MCF 10A (cell line): ENCODE measurements around the gene KRT80. TPM values are rescaled to one million over a fixed set of nuclear protein-coding genes. Genes with fewer than 3 reads are reported as not detected.

Source experiments
- BruUV-seq: library from RNA; stranded (reverse); fragments of 400-500 nt; replicated peaks from 2 replicates; lab custom pipeline; 2021; lab: Mats Ljungman, UMichigan
- CTCF ChIA-PET: fragments of 300-600 bp; sonication (Branson Sonifier 250); formaldehyde crosslinking; extraction: SDS; loops from one replicate; lab custom pipeline; 2021; ENCODE audit warnings: antibody characterized with exemption, inconsistent platforms; lab: Yijun Ruan, JAX
- POLR2A ChIA-PET: fragments of 300-600, 350-650 bp; sonication (Branson Sonifier 250); formaldehyde crosslinking; extraction: SDS; loops from one replicate; lab custom pipeline; 2020; ENCODE audit warnings: antibody characterized with exemption, inconsistent platforms; lab: Yijun Ruan, JAX
- DNase-seq: peaks from one replicate; pipeline ENCODE4 v3.0.0-alpha.2; 2018; ENCODE audit not compliant: unreplicated experiment
- H3K27ac Mint-ChIP-seq: one replicate; pipeline ENCODE4 v1.8.0; 2022; ENCODE audit warnings: mild to moderate bottlenecking, low read depth, mixed read lengths; ENCODE audit not compliant: unreplicated experiment
- H3K27me3 Mint-ChIP-seq: one replicate; pipeline ENCODE4 v1.8.0; 2022; ENCODE audit warnings: mixed read lengths; ENCODE audit not compliant: insufficient read depth, unreplicated experiment
- H3K36me3 Mint-ChIP-seq: one replicate; pipeline ENCODE4 v1.8.0; 2022; ENCODE audit warnings: mild to moderate bottlenecking, moderate library complexity, mixed read lengths; ENCODE audit not compliant: insufficient read depth, unreplicated experiment
- H3K4me1 Mint-ChIP-seq: one replicate; pipeline ENCODE4 v1.8.0; 2022; ENCODE audit warnings: mixed read lengths; ENCODE audit not compliant: insufficient read depth, unreplicated experiment
- H3K4me3 Mint-ChIP-seq: one replicate; pipeline ENCODE4 v1.8.0; 2022; ENCODE audit warnings: mild to moderate bottlenecking, moderate library complexity, mixed read lengths; ENCODE audit not compliant: unreplicated experiment
- H3K9me3 Mint-ChIP-seq: one replicate; pipeline ENCODE4 v1.8.0; 2022; ENCODE audit warnings: mixed read lengths; ENCODE audit not compliant: unreplicated experiment
- intact Hi-C: fragments of 100-400 bp; cut with micrococcal nuclease; formaldehyde crosslinking; loops from 2 replicates; pipeline ENCODE4 v1.14.1; 2022
- total RNA-seq: library from RNA; stranded (reverse); gene quantifications from 2 replicates; pipeline ENCODE4 v1.2.3, GENCODE V29; 2022
- TF ChIP-seq, protein P1 (sequence below): fragments of 200-600 bp; IDR thresholded peaks from one replicate; pipeline ENCODE4 v1.8.0; 2022; ENCODE audit warnings: antibody characterized with exemption, mild to moderate bottlenecking; ENCODE audit not compliant: unreplicated experiment

The KRT80 gene
- total RNA-seq, 1 experiment from 2014 or later = 27.4 TPM

DNA sequence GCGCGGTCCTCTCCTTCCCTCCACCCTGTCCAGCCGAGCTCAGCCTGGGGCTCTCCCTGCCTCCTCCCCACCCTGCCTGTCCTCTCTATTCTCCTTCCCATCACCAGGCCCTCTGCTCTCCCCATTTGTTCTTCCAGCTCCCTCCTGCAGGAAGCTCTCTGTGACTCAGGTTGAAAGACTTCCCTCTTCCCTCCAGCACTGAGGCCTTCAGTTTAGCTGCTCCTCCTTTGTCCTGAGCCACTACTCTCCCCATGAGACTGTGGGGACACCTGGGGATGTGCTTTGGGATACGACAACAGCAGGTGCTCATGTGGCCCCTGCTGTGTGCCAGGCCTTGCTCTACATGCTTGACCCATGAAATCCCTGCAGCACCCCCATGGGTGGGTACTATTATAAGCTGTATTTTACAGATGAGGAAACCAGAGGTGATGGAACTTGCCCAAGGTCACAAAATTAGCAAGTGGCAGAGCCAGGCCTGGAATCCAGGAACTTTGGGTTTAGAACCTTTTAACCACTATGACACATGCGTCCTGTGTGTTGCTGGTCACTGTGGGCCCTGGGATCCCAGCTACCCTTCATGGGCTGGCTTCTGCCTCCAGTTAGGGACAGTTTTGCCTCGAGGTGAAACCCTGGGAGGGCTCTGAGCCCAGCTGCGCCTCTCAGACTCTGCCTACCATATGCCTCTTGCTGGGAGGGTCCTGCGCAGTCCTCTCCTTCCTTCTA is 5.5 kb downstream of the KRT80 start:
- DNase-seq = peak; percentile 87

DNA sequence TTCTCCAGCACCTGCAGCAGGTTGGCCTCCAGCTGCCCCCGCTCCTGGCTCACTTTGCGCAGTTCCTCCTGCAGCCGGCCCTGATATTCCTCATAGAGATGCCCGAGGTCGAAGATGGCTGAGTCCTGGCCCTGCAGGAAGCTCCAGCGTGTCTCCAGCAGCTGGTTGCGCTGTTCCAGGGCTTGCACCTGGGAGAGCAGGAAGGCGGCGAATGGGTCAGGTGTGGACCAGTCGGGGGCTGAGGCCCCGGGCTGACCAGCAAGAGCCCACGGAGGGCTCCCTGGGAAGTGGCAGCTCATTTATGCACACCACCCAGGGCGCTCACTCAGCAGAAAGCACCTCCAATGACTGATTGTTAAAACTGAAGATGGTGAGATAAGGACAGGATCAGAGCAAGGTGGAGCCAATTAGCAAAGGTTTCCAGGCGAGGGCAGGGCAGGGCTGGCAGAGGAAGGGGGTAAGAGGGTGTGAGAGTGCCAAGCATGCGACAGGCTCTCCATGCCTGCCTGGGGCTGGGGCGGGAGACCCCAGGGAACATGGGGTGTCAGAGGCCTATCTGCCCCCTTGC is 6.3 kb downstream of the KRT80 start:
- TF ChIP-seq, protein P1, sequence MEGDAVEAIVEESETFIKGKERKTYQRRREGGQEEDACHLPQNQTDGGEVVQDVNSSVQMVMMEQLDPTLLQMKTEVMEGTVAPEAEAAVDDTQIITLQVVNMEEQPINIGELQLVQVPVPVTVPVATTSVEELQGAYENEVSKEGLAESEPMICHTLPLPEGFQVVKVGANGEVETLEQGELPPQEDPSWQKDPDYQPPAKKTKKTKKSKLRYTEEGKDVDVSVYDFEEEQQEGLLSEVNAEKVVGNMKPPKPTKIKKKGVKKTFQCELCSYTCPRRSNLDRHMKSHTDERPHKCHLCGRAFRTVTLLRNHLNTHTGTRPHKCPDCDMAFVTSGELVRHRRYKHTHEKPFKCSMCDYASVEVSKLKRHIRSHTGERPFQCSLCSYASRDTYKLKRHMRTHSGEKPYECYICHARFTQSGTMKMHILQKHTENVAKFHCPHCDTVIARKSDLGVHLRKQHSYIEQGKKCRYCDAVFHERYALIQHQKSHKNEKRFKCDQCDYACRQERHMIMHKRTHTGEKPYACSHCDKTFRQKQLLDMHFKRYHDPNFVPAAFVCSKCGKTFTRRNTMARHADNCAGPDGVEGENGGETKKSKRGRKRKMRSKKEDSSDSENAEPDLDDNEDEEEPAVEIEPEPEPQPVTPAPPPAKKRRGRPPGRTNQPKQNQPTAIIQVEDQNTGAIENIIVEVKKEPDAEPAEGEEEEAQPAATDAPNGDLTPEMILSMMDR = no peak
- Mint-ChIP-seq H3K27me3 (no peaks in the 10 kb centered on the region), H3K4me1 (peaks cover 54% of the 10 kb centered on the region), H3K4me3 (no peak overlapping the region), H3K27ac (peak overlapping the region; percentile 36), H3K36me3 (no peaks in the 10 kb centered on the region), H3K9me3 (no peaks in the 10 kb centered on the region)
- no TSS peak for BruUV-seq
- CTCF ChIA-PET = interaction anchor here (0.6 to 4.8 kb wide), 10 partner anchors 9 to 177 kb away, joined by 3 to 21 read pairs (median 6); partner anchors contain the start of gene KRT7
- DNase-seq = no peak
- POLR2A ChIA-PET = interaction anchor here (0.9 to 2.0 kb wide), 8 partner anchors 9 to 95 kb away, joined by 3 to 19 read pairs (median 4); no protein-coding TSS in a partner anchor
- intact Hi-C loops = no loop called here

More for the DNA sequence above, 5.5 kb downstream of the KRT80 start:
- Mint-ChIP-seq H3K9me3 (no peaks in the 10 kb centered on the region), H3K4me3 (no peak overlapping the region), H3K36me3 (no peaks in the 10 kb centered on the region), H3K27ac (peak overlapping the region; percentile 36), H3K4me1 (peaks cover 58% of the 10 kb centered on the region), H3K27me3 (no peaks in the 10 kb centered on the region)
- BruUV-seq = no TSS peak
- POLR2A ChIA-PET = interaction anchor here (0.9 to 2.0 kb wide), 8 partner anchors 10 to 94 kb away, joined by 3 to 19 read pairs (median 4); no protein-coding TSS in a partner anchor
- intact Hi-C loops = no loop called here
- CTCF ChIA-PET = interaction anchor here (0.7 to 4.8 kb wide), 9 partner anchors 10 to 161 kb away, joined by 4 to 21 read pairs (median 5); no protein-coding TSS in a partner anchor
- TF ChIP-seq, protein P1 = no peak

DNA sequence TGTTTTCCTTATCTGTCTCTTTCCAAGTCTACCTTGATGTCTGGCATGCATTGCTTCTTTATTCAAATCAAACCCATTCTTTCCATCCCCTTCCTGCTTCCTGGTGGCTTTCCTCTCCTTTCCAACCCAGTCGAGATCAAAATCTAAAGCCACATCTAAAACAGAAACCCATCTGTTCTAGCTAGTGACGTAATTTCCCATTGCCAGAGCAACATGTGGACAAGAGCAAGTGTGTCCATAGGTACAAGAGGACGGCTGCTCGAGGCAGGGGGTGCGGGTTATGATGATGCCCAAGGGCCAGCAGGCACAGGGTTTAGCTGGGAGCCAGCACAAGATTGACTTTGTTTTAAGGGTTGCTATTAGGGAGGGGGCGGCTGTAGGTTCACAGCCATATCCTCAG is 7.0 kb downstream of the KRT80 start:
- POLR2A ChIA-PET = interaction anchor here (0.7 to 4.7 kb wide), 4 partner anchors 7 to 47 kb away, joined by 3 to 28 read pairs (median 11); partner anchors contain the start of gene KRT80
- Mint-ChIP-seq H3K4me1 (peaks cover 52% of the 10 kb centered on the region), H3K36me3 (no peaks in the 10 kb centered on the region), H3K27me3 (no peaks in the 10 kb centered on the region), H3K27ac (no peak overlapping the region), H3K4me3 (no peak overlapping the region), H3K9me3 (no peaks in the 10 kb centered on the region)
- no TSS peak for BruUV-seq
- intact Hi-C loops = no loop called here
- no peak for DNase-seq
- CTCF ChIA-PET = interaction anchor here (0.6 to 4.8 kb wide), 7 partner anchors 9 to 178 kb away, joined by 3 to 21 read pairs (median 8); partner anchors contain the start of gene KRT7
- TF ChIP-seq, protein P1 = no peak

DNA sequence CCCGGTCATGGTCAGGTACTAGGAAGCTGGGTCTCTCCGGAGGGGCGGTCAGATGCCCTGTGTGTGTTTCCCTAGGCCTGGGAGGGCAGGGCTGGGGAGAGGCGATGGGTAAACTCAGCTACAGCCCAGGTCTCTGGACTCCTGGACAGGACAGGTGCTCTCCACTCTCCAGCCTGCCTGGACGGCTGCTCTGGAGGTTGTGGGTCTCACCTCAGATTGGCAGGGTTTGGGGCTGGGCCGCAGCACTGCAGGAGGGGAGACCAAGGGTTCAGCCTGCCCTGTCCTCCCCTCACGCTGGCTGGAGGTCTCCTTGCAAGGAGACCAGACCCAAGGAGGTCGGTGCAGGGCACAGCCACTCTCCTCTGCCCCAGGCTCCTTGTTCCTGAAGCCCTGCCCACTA is 7.8 kb downstream of the KRT80 start:
- no TSS peak for BruUV-seq
- ChIA-PET CTCF (interaction anchor here (0.6 to 4.8 kb wide), 3 partner anchors 11 to 373 kb away, joined by 3 to 21 read pairs (median 3); no protein-coding TSS in a partner anchor), POLR2A (interaction anchor here (0.8 to 4.7 kb wide), 7 partner anchors 8 to 189 kb away, joined by 3 to 28 read pairs (median 4); partner anchors contain the start of gene KRT80)
- intact Hi-C loops = no loop called here
- Mint-ChIP-seq H3K4me3 (no peak overlapping the region), H3K27me3 (no peaks in the 10 kb centered on the region), H3K4me1 (peaks cover 52% of the 10 kb centered on the region), H3K36me3 (no peaks in the 10 kb centered on the region), H3K9me3 (no peaks in the 10 kb centered on the region), H3K27ac (peak overlapping the region; percentile 88)
- TF ChIP-seq, protein P1 = no peak
- DNase-seq = no peak
